Caco-2 (cell line): ENCODE data around the gene SUMF2. TPM values are rescaled to one million over a fixed set of nuclear protein-coding genes. Genes with fewer than 3 reads are reported as not detected.
A peak's percentile ranks its signal among the peaks of the same experiment; 100 is the strongest.

Experiments
- BruUV-seq: library from RNA; stranded (reverse); fragments of 400-500 nt; replicated peaks from 2 replicates; lab custom pipeline; 2021; lab: Mats Ljungman, UMichigan
- CTCF ChIA-PET: fragments of 300-600 bp; sonication (Branson Sonifier 250); formaldehyde crosslinking; loops from one replicate; lab custom pipeline; 2022; ENCODE audit warnings: antibody characterized with exemption; lab: Charles Lee
- POLR2A ChIA-PET: fragments of 300-600 bp; sonication (Branson Sonifier 250); formaldehyde crosslinking; loops from one replicate; lab custom pipeline; 2022; ENCODE audit warnings: antibody characterized with exemption; lab: Charles Lee
- DNase-seq, 2 experiments: peaks; one replicate each; pipeline versions ENCODE4 v3.0.0 to v3.0.0-alpha.2; 2020 to 2022
- H3K27me3 ChIP-seq: replicated peaks from 2 replicates; pipeline ENCODE4 v1.6.0; 2011; ENCODE audit warnings: low read length; ENCODE audit not compliant: control insufficient read depth, insufficient read depth
- H3K36me3 ChIP-seq: 2 replicates; pipeline ENCODE4 v1.5.1; 2011; ENCODE audit warnings: low read length; ENCODE audit not compliant: control insufficient read depth, insufficient read depth
- H3K4me1 ChIP-seq: fragments of 250-450 bp; sonication (Bioruptor Pico); 2 replicates; pipeline ENCODE4 v1.5.1; 2020; ENCODE audit warnings: mild to moderate bottlenecking
- H3K4me3 ChIP-seq: 2 replicates; pipeline ENCODE4 v1.5.1; 2011; ENCODE audit warnings: low read depth, mild to moderate bottlenecking, control low read depth, low read length
- H3K9me3 ChIP-seq: fragments of 250-450 bp; sonication (Bioruptor Pico); 2 replicates; pipeline ENCODE4 v1.5.1; 2020; ENCODE audit warnings: mild to moderate bottlenecking, moderate library complexity
- H3K27ac Mint-ChIP-seq: one replicate; pipeline ENCODE4 v1.8.0; 2022; ENCODE audit warnings: mixed read lengths; ENCODE audit not compliant: unreplicated experiment
- H3K27me3 Mint-ChIP-seq: one replicate; pipeline ENCODE4 v1.8.0; 2022; ENCODE audit warnings: mixed read lengths; ENCODE audit not compliant: insufficient read depth, unreplicated experiment
- H3K36me3 Mint-ChIP-seq: one replicate; pipeline ENCODE4 v1.8.0; 2022; ENCODE audit warnings: mild to moderate bottlenecking, mixed read lengths; ENCODE audit not compliant: insufficient read depth, unreplicated experiment
- H3K4me1 Mint-ChIP-seq: one replicate; pipeline ENCODE4 v1.8.0; 2022; ENCODE audit warnings: low read depth, mixed read lengths; ENCODE audit not compliant: unreplicated experiment
- H3K4me3 Mint-ChIP-seq: one replicate; pipeline ENCODE4 v1.8.0; 2022; ENCODE audit warnings: mild to moderate bottlenecking, moderate library complexity, mixed read lengths; ENCODE audit not compliant: unreplicated experiment
- H3K9me3 Mint-ChIP-seq: one replicate; pipeline ENCODE4 v1.8.0; 2022; ENCODE audit warnings: mixed read lengths; ENCODE audit not compliant: unreplicated experiment
- intact Hi-C: fragments of 100-400 bp; cut with micrococcal nuclease; formaldehyde crosslinking; loops from one replicate; pipeline ENCODE4 v1.10.0; 2022; ENCODE audit not compliant: unreplicated experiment
- total RNA-seq: library from RNA; stranded (reverse); gene quantifications from 2 replicates; pipeline ENCODE4 v1.2.3, GENCODE V29; 2022
- TF ChIP-seq, protein P1 (sequence below), 2 experiments: fragments of 200-600 bp in 1 of 2; IDR thresholded peaks; 1 replicate in 1 of 2; 2 replicates in 1 of 2; pipeline versions ENCODE4 v1.5.1 to v1.8.0; 2011 to 2022; ENCODE audit warnings: antibody characterized with exemption in 1 of 2, control low read depth in 1 of 2, inconsistent platforms in 1 of 2, low read depth in 1 of 2, low read length in 1 of 2, mild to moderate bottlenecking in 1 of 2, moderate library complexity in 1 of 2; ENCODE audit not compliant: insufficient read depth in 1 of 2, severe bottlenecking in 1 of 2, unreplicated experiment in 1 of 2

SUMF2 gene
- total RNA-seq, 1 experiment from 2014 or later = 172 TPM

DNA sequence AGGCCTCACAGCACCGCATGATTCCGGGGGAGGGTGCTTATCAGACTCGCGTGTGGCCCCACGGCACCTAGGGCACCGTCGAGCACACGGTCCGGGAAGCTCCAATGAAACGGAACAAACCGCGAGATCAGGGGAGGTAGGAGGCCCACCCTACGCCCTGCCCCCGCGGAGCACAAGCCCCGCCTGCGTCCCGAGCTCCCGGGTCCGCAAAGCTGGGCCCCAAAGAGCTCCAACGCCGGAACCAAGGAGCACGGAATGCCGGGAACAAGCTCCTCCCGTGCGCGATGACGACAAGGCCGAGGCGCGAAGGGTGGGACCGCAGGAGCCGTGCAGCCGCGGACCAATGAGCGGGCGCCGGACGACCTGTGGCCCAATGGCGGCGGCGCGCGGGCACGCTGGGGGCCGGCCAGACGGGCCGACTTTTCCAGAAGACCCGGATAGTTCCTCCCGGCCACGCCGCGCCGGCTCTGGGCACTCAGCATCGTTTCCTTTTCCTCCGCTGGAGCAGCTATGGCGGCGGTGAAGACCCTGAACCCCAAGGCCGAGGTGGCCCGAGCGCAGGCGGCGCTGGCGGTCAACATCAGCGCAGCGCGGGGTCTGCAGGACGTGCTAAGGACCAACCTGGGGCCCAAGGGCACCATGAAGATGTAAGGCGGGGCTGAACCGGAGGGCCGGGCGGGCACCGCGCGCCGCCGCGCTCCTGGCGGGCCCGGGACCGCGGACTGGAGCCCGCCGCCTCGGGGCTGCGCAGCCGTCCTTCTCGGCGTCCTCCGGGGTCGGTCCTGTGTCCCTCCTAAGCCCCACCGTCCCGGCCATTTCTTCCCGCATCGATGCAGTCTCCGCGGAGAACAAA is 12.5 kb upstream of the SUMF2 start, which contains the start of the genes CCT6A and PSPH:
Gene CCT6A (plus strand): TSS at position 427 of the 853 bp plus-strand sequence. CDS start 84 bp downstream, at position 511.
Gene PSPH (minus strand): TSS at position 106 of the 853 bp plus-strand sequence. CDS start 30,232 bp downstream, outside the sequence.
- Histone ChIP-seq H3K36me3 (no peaks in the 10 kb centered on the region), H3K27me3 (no peaks in the 10 kb centered on the region), H3K9me3 (no peaks in the 10 kb centered on the region), H3K4me1 (peaks cover 45% of the 10 kb centered on the region), H3K4me3 (peak within 1 kb of the TSS; percentile 59)
- H3K4me1 Mint-ChIP-seq = peaks cover 4% of the 10 kb centered on the region
- peak within 1 kb of the TSS; percentile 92 for H3K4me3 Mint-ChIP-seq
- peak within 1 kb of the TSS; percentile 91 for H3K27ac Mint-ChIP-seq
- ChIA-PET POLR2A (interaction anchor here (0.5 to 2.1 kb wide), 14 partner anchors 8 to 166 kb away, joined by 3 to 79 read pairs (median 7); partner anchors contain the start of genes CHCHD2, NIPSNAP2 and SUMF2), CTCF (interaction anchor here (0.6 to 1.2 kb wide), 8 partner anchors 11 to 87 kb away, joined by 3 to 22 read pairs (median 4); partner anchors contain the start of genes CHCHD2 and SUMF2)
- intact Hi-C loops = loop anchor here (1.0 kb wide), 3 partner anchors 13 to 44 kb away; partner anchors contain the start of gene SUMF2
- TF ChIP-seq, protein P1, sequence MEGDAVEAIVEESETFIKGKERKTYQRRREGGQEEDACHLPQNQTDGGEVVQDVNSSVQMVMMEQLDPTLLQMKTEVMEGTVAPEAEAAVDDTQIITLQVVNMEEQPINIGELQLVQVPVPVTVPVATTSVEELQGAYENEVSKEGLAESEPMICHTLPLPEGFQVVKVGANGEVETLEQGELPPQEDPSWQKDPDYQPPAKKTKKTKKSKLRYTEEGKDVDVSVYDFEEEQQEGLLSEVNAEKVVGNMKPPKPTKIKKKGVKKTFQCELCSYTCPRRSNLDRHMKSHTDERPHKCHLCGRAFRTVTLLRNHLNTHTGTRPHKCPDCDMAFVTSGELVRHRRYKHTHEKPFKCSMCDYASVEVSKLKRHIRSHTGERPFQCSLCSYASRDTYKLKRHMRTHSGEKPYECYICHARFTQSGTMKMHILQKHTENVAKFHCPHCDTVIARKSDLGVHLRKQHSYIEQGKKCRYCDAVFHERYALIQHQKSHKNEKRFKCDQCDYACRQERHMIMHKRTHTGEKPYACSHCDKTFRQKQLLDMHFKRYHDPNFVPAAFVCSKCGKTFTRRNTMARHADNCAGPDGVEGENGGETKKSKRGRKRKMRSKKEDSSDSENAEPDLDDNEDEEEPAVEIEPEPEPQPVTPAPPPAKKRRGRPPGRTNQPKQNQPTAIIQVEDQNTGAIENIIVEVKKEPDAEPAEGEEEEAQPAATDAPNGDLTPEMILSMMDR (IDR thresholded peaks at IDR 0.05; ENCODE audit: insufficient read depth in 1 of 2, low read depth in 1 of 2, low read length in 1 of 2, severe bottlenecking in 1 of 2, unreplicated experiment in 1 of 2) = no peak
- peak; percentile 99 for DNase-seq
- no peaks in the 10 kb centered on the region for H3K9me3 Mint-ChIP-seq
- no peaks in the 10 kb centered on the region for H3K27me3 Mint-ChIP-seq
- H3K36me3 Mint-ChIP-seq = peaks cover 63% of the 10 kb centered on the region
- no TSS peak for BruUV-seq

DNA sequence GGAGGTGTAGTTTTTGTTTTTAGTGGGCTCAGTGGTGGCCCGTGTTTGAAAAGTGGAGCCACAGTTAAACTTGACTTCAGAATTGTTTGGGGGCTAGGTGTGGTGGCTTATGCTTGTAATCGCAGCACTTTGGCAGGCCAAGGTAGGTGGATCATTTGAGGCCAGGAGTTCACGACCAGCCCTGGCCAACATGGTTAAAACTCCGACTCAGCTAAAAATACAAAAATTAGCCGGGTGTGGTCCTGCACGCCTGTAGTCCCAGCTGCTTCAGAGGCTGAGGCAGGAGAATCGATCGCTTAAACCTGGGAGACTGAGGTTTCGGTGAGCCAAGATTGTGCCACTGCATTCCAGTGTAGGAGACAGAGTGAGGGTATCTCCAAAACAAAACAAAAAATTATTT is 10.7 kb upstream of the SUMF2 start:
- TF ChIP-seq, protein P1 (IDR thresholded peaks at IDR 0.05; ENCODE audit: insufficient read depth in 1 of 2, low read depth in 1 of 2, low read length in 1 of 2, severe bottlenecking in 1 of 2, unreplicated experiment in 1 of 2) = no peak
- CTCF ChIA-PET = no interaction called here
- 0 out of 2 replicates have a peak, but pooled peaks cover 1% of the 10 kb centered on the region for H3K36me3 ChIP-seq

DNA sequence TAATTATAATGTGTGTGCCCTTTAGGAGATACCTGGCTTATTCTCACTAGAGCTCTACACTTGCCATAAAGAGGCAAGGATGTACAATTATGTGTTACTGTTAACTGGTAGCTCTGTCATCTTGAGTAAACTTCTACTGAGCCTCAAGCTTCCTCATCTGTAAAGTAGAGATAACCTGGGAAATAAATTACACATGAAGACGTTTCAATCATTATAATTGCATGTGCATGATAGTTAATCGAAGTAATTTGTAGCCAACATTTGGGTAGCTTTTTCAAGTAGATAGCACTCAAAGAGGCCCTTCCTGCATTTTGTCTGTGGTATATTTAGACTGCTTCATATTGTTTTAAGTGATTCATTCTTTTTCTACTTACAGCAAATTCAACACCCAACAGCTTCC is 10.1 kb upstream of the SUMF2 start:
- POLR2A ChIA-PET = interaction anchor here (0.5 to 1.2 kb wide), 2 partner anchors 21 to 25 kb away, joined by 4 to 6 read pairs; no protein-coding TSS in a partner anchor
- TF ChIP-seq, protein P1 (IDR thresholded peaks at IDR 0.05; ENCODE audit: insufficient read depth in 1 of 2, low read depth in 1 of 2, low read length in 1 of 2, severe bottlenecking in 1 of 2, unreplicated experiment in 1 of 2) = no peak
- H3K9me3 ChIP-seq = no peaks in the 10 kb centered on the region
- Mint-ChIP-seq H3K4me1 (no peaks in the 10 kb centered on the region), H3K4me3 (peak overlapping the region; percentile 27), H3K36me3 (peaks cover 81% of the 10 kb centered on the region), H3K27ac (no peak overlapping the region), H3K9me3 (no peaks in the 10 kb centered on the region), H3K27me3 (no peaks in the 10 kb centered on the region)
- no peaks in the 10 kb centered on the region for H3K27me3 ChIP-seq
- DNase-seq = no peak
- H3K4me3 ChIP-seq = no peak overlapping the region
- no TSS peak for BruUV-seq
- intact Hi-C loops = no loop called here
- peaks cover 31% of the 10 kb centered on the region for H3K4me1 ChIP-seq
- CTCF ChIA-PET = no interaction called here
- H3K36me3 ChIP-seq = peaks cover 3% of the 10 kb centered on the region; the same call in 1 of the 2 replicates

More for the DNA sequence above, 10.7 kb upstream of the SUMF2 start:
- intact Hi-C loops = no loop called here
- Histone ChIP-seq H3K9me3 (no peaks in the 10 kb centered on the region), H3K4me3 (no peak overlapping the region), H3K27me3 (no peaks in the 10 kb centered on the region), H3K4me1 (peaks cover 33% of the 10 kb centered on the region)
- no peak overlapping the region for H3K27ac Mint-ChIP-seq
- POLR2A ChIA-PET = interaction anchor here (0.5 to 1.2 kb wide), 2 partner anchors 21 to 24 kb away, joined by 4 to 6 read pairs; no protein-coding TSS in a partner anchor
- H3K9me3 Mint-ChIP-seq = no peaks in the 10 kb centered on the region
- peaks cover 2% of the 10 kb centered on the region for H3K4me1 Mint-ChIP-seq
- H3K4me3 Mint-ChIP-seq = peak overlapping the region; percentile 27
- peaks cover 75% of the 10 kb centered on the region for H3K36me3 Mint-ChIP-seq
- DNase-seq = no peak
- H3K27me3 Mint-ChIP-seq = no peaks in the 10 kb centered on the region
- no TSS peak for BruUV-seq
